Activated naive CD8-positive, alpha-beta T cell (primary cell): Measurements from ENCODE around the gene FAM120A.

Experiments used
- H3K27ac Mint-ChIP-seq: one replicate; pipeline ENCODE4 v1.8.0; 2021; ENCODE audit warnings: mixed read lengths
- H3K27me3 Mint-ChIP-seq: one replicate; pipeline ENCODE4 v1.8.0; 2021; ENCODE audit warnings: mixed read lengths
- H3K36me3 Mint-ChIP-seq: one replicate; pipeline ENCODE4 v1.8.0; 2021; ENCODE audit warnings: mixed read lengths
- H3K4me1 Mint-ChIP-seq: one replicate; pipeline ENCODE4 v1.8.0; 2021; ENCODE audit warnings: low read depth, mixed read lengths
- H3K4me3 Mint-ChIP-seq: one replicate; pipeline ENCODE4 v1.8.0; 2021; ENCODE audit warnings: mild to moderate bottlenecking, mixed read lengths
- H3K9me3 Mint-ChIP-seq: one replicate; pipeline ENCODE4 v1.8.0; 2021; ENCODE audit warnings: low read depth, mixed read lengths

FAM120A gene

GRCh38 chr9:93565089-93565488 is 113.6 kb downstream of the FAM120A start:
- Mint-ChIP-seq H3K4me3 (no peak overlapping the region), H3K27ac (no peak overlapping the region), H3K36me3 (peaks cover 2% of the 10 kb centered on the region), H3K4me1 (peaks cover 19% of the 10 kb centered on the region), H3K27me3 (no peaks in the 10 kb centered on the region), H3K9me3 (no peaks in the 10 kb centered on the region)

DNA sequence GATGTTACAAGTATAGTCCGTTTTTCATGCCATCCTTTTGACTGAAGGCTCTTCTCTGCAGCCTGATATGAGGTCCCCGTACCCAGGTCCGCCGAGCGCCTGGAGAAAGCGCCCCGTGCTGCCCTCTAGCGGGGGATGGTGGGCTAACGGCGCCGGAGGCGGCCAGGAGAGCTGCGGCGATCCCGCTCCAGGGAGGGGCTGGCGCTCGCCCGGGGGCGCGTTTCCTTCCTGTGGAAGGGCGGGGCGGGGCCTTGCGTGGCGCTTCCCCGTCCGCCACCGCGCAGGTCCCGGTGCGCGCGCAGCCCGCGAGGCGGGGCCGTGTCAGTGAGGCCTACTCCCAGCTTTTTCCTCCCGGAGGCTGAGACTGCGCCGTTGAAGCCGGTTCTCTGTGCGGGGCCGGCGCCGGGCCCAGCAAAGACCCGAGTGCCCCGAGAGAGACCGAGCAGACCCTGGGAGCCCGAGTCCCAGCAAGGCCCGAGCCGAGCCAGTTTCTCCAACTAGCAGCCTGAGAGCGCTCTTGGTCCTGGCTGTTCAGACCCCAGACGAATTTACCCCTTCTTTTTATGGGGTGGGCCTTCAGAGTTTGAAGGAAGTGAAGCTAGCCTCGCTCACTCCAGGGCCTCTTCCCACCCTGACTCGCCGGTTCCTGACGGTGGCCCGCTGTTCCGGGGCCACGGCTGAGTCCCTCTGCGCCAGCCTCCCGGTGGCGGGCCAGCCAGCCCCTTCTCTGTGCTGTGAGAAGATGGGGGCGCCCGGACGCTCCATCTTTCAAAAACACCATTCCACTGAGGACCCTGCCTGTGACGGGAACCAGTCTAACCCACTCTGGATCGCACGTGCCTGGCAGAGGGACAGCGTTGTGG is 115.2 kb downstream of the FAM120A start:
- peak overlapping the region; percentile 95 for H3K27ac Mint-ChIP-seq
- H3K9me3 Mint-ChIP-seq, result no peaks in the 10 kb centered on the region
- no peaks in the 10 kb centered on the region for H3K27me3 Mint-ChIP-seq
- peaks cover 19% of the 10 kb centered on the region for H3K4me1 Mint-ChIP-seq
- H3K4me3 Mint-ChIP-seq, result peak overlapping the region; percentile 87
- peaks cover 4% of the 10 kb centered on the region for H3K36me3 Mint-ChIP-seq

- Mint-ChIP-seq H3K27ac (peak overlapping the region; percentile 95), H3K9me3 (no peaks in the 10 kb centered on the region), H3K4me1 (peaks cover 19% of the 10 kb centered on the region), H3K4me3 (peak overlapping the region; percentile 87), H3K27me3 (no peaks in the 10 kb centered on the region), H3K36me3 (peaks cover 3% of the 10 kb centered on the region)
These were observed 115.9 kb downstream of the FAM120A start for GRCh38 chr9:93567271-93567959.

DNA sequence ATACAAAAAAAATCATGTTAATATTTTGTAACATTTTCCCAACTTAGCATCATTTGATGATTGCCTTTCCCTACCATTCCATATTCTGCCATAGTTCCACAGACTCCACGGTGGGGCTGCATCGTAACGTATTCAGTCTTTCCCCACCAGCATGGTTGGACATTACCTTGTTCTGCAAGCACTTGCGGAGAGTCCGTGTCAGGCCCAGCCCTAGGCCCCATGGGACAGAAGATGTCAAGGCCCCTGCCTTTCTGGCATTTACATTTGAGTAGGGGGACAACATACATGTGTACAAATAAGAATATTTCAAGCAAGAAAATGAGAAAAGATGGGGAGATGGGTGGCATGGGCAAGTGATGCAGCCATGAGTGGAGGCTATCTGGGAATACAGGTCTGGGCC is 116.7 kb downstream of the FAM120A start:
- no peaks in the 10 kb centered on the region for H3K9me3 Mint-ChIP-seq
- no peak overlapping the region for H3K4me3 Mint-ChIP-seq
- no peaks in the 10 kb centered on the region for H3K27me3 Mint-ChIP-seq
- H3K36me3 Mint-ChIP-seq, result peaks cover 3% of the 10 kb centered on the region
- no peak overlapping the region for H3K27ac Mint-ChIP-seq
- peaks cover 19% of the 10 kb centered on the region for H3K4me1 Mint-ChIP-seq

GRCh38 chr9:93569621-93570174 is 118.2 kb downstream of the FAM120A start:
- Mint-ChIP-seq H3K4me3 (no peak overlapping the region), H3K4me1 (peaks cover 25% of the 10 kb centered on the region), H3K27ac (no peak overlapping the region), H3K36me3 (peaks cover 3% of the 10 kb centered on the region), H3K9me3 (no peaks in the 10 kb centered on the region), H3K27me3 (no peaks in the 10 kb centered on the region)

- Mint-ChIP-seq H3K27me3 (no peaks in the 10 kb centered on the region), H3K4me1 (peaks cover 23% of the 10 kb centered on the region), H3K4me3 (no peak overlapping the region), H3K9me3 (no peaks in the 10 kb centered on the region), H3K27ac (no peak overlapping the region), H3K36me3 (peaks cover 3% of the 10 kb centered on the region)
These were observed 120.7 kb downstream of the FAM120A start for GRCh38 chr9:93572221-93572620.

GRCh38 chr9:93572636-93573515 is 121.4 kb downstream of the FAM120A start:
- H3K4me3 Mint-ChIP-seq, result no peak overlapping the region
- peaks cover 3% of the 10 kb centered on the region for H3K36me3 Mint-ChIP-seq
- no peaks in the 10 kb centered on the region for H3K9me3 Mint-ChIP-seq
- H3K4me1 Mint-ChIP-seq, result peaks cover 21% of the 10 kb centered on the region
- no peak overlapping the region for H3K27ac Mint-ChIP-seq
- H3K27me3 Mint-ChIP-seq, result no peaks in the 10 kb centered on the region

GRCh38 chr9:93573516-93573828 is 122.0 kb downstream of the FAM120A start:
- Mint-ChIP-seq H3K36me3 (peaks cover 3% of the 10 kb centered on the region), H3K4me1 (peaks cover 26% of the 10 kb centered on the region), H3K27ac (no peak overlapping the region), H3K27me3 (no peaks in the 10 kb centered on the region), H3K9me3 (no peaks in the 10 kb centered on the region), H3K4me3 (peak overlapping the region; percentile 38)

- Mint-ChIP-seq H3K27ac (peak overlapping the region; percentile 54), H3K36me3 (peaks cover 3% of the 10 kb centered on the region), H3K9me3 (no peaks in the 10 kb centered on the region), H3K27me3 (no peaks in the 10 kb centered on the region), H3K4me1 (peaks cover 33% of the 10 kb centered on the region), H3K4me3 (peak overlapping the region; percentile 79)
These were observed 122.8 kb downstream of the FAM120A start for GRCh38 chr9:93574091-93574899.

- H3K4me1 Mint-ChIP-seq, result peaks cover 37% of the 10 kb centered on the region
- H3K4me3 Mint-ChIP-seq, result peak overlapping the region; percentile 85
- no peaks in the 10 kb centered on the region for H3K9me3 Mint-ChIP-seq
- H3K27me3 Mint-ChIP-seq, result no peaks in the 10 kb centered on the region
- H3K27ac Mint-ChIP-seq, result peak overlapping the region; percentile 82
- peaks cover 3% of the 10 kb centered on the region for H3K36me3 Mint-ChIP-seq
These were observed 123.7 kb downstream of the FAM120A start for GRCh38 chr9:93574900-93575795.

DNA sequence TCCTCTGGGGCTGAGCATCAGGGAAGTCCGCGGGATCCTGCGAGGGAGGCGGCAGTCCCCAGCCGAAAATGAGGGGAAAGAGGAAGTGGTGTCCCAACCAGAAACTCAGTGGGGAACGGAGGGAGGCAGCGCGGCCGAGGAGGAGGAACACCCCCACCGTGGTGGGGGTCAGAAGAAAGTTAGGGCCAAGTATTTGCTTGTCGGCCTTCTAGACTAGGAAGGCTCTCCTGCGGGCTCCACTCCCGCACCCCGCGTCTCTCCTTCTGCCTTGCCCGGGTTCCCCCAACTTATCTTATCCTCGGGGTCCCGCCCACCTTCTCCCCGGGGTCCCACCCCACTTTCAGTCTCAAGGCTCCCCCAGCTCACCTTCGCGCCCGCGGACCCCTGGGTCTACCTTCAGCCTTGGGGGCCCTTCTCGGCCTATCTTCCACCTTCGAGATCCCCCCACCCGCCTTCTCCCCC is 124.3 kb downstream of the FAM120A start:
- peak overlapping the region; percentile 82 for H3K27ac Mint-ChIP-seq

DNA sequence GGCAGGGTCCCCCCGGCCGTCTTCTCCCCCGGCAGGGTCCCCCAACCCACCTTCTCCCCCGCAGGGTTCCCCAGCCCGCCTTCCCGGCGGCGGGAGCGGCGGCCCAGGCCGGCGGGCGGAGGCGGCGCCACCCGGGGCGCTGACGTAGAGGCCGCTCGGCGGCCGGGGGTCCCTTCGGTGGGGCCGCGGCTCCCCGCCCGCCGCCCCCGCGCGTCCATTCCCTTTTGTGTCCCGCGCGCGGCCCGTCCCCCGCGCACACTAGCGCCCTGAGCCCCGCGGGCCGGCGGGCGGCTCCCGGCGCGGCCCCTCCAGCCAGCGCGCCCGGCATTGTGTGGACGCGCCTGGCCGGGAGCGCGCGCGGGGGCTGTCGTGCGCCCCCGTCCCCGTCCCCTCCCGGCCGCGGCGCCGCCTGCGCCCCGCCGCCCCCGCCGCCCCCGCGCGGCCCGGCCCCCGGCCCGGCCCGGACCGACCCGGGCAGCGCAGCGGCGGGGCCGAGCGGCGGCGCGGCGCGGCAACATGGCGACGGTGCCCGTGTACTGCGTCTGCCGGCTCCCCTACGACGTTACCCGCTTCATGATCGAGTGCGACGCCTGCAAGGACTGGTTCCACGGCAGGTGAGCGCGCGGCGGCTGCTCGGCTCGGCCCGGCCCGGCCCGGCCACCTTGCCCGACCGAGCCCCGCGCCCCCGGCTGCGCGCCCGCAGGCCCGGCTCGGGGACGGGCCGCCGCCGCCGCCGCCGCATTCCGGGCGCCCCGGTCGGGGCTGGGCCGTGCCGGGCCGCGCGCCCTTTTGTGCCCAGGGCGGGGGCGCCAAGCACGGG is 125.0 kb downstream of the FAM120A start, which contains the start of gene PHF2:
Gene PHF2 (plus strand): TSS at position 327 of the 820 bp plus-strand sequence. CDS start 190 bp downstream, at position 517.
- H3K27ac Mint-ChIP-seq, result peak within 1 kb of the TSS; percentile 89
- peak within 1 kb of the TSS; percentile 88 for H3K4me3 Mint-ChIP-seq
- H3K4me1 Mint-ChIP-seq, result peaks cover 47% of the 10 kb centered on the region
- no peaks in the 10 kb centered on the region for H3K36me3 Mint-ChIP-seq
- H3K27me3 Mint-ChIP-seq, result no peaks in the 10 kb centered on the region
- no peaks in the 10 kb centered on the region for H3K9me3 Mint-ChIP-seq

More for the DNA sequence above, 124.3 kb downstream of the FAM120A start:
- Mint-ChIP-seq H3K27me3 (no peaks in the 10 kb centered on the region), H3K36me3 (no peaks in the 10 kb centered on the region), H3K9me3 (no peaks in the 10 kb centered on the region), H3K4me3 (peak overlapping the region; percentile 85), H3K4me1 (peaks cover 43% of the 10 kb centered on the region)
